D721Med (cell line): Measurements from ENCODE around the gene ATXN1.
"Not testable (repeated sequence)": the region's sequence is repeated elsewhere in the genome, so short reads cannot be mapped to it uniquely, and the experiment has no call there.

Experiments
- DNase-seq: peaks from one replicate; pipeline ENCODE4 v3.0.0; 2011; ENCODE audit warnings: low spot score; ENCODE audit not compliant: insufficient read length
- FAIRE-seq: peaks from 2 replicates; lab custom pipeline; 2011; peaks lifted over from hg19 to GRCh38; lab: Jason Lieb, UNC
- CTCF ChIP-seq: IDR thresholded peaks from 2 replicates; pipeline ENCODE4 v1.5.1; 2012; ENCODE audit warnings: mild to moderate bottlenecking, control low read depth; ENCODE audit not compliant: insufficient read depth; ENCODE audit errors: missing control alignments

ATXN1 gene

GRCh38 chr6:16542070-16542469 lies 219.2 kb downstream of the ATXN1 start:
- FAIRE-seq = no peak
- no peak for TF ChIP-seq CTCF

GRCh38 chr6:16540804-16541752 lies 220.2 kb downstream of the ATXN1 start:
- DNase-seq (no peak), FAIRE-seq (no peak)

More at GRCh38 chr6:16542070-16542469, 219.2 kb downstream of the ATXN1 start:
- DNase-seq = no peak

GRCh38 chr6:16540383-16540782 lies 220.9 kb downstream of the ATXN1 start:
- FAIRE-seq, DNase-seq: not testable (repeated sequence)

More at GRCh38 chr6:16540804-16541752, 220.2 kb downstream of the ATXN1 start:
- TF ChIP-seq CTCF = no peak

- FAIRE-seq = no peak
Observed at GRCh38 chr6:16539086-16539931, 222.0 kb downstream of the ATXN1 start.

GRCh38 chr6:16535564-16535963 lies 225.7 kb downstream of the ATXN1 start:
- DNase-seq = no peak
- no peak for TF ChIP-seq CTCF
- FAIRE-seq = no peak

More at GRCh38 chr6:16539086-16539931, 222.0 kb downstream of the ATXN1 start:
- DNase-seq = no peak
- TF ChIP-seq CTCF = no peak

- DNase-seq (no peak), FAIRE-seq (no peak)
- TF ChIP-seq CTCF = no peak
Observed at GRCh38 chr6:16533721-16534136, 227.5 kb downstream of the ATXN1 start.

GRCh38 chr6:16533210-16533609 lies 228.1 kb downstream of the ATXN1 start:
- TF ChIP-seq CTCF = no peak
- FAIRE-seq (no peak), DNase-seq (no peak)
